ENCODE measurements around the gene TARS3.
A peak's percentile ranks its signal among the peaks of the same experiment; 100 is the strongest.
"Not testable (repeated sequence)": the region's sequence is repeated elsewhere in the genome, so short reads cannot be mapped to it uniquely, and the experiment has no call there.

The TARS3 gene

DNA sequence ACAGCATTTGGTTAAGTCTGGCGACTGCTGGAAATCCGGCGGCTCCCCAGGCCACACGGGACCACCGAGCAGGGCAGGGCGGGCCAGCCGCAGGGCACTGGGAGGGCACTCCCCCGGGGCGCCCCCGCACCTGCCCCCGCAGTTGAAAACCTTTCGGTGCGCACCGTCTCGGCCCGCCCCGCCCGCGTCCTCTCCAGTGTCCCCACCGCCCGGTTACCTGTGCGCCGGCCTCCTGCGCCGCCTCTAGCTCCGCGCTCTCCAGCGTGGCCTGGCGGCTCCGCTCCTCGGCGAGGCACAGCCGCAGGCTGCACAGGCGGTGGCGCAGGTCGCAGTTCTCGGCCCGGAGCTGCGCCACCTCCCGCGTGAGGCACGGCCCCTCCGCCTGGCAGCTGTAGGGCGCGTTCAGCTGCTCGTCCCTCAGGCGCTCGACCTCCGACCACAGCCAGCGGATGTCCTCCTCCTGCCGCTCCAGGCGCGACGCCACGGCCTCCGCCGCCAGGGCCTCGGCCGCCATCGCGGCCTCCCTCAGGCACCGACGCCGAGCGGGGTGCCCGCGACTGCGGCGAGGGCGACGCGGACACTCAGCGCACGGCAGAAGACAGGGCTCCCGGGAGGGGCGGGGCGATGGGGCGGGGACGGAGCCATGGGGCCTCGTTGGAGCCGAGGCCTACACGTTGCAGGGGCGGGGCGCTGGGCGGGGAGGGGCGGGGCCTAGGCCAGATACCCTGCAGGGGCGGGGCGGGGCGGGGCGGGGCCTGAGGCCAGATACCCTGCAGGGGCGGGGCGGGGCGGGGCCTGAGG, at the start of gene TARS3:
TSS of gene TARS3 (minus strand) at position 600 of the 801 bp plus-strand sequence. CDS start at position 514, 86 bp downstream.
- DNase-seq (ENCODE audit: low read depth in 2 of 2): peak; percentile 87 to 96

GRCh38 chr15:101773496-101774100, 49.3 kb upstream of the TARS3 start:
- DNase-seq (ENCODE audit: low read depth in 2 of 2): peak in 1 of 2 experiments; percentile 2

DNA sequence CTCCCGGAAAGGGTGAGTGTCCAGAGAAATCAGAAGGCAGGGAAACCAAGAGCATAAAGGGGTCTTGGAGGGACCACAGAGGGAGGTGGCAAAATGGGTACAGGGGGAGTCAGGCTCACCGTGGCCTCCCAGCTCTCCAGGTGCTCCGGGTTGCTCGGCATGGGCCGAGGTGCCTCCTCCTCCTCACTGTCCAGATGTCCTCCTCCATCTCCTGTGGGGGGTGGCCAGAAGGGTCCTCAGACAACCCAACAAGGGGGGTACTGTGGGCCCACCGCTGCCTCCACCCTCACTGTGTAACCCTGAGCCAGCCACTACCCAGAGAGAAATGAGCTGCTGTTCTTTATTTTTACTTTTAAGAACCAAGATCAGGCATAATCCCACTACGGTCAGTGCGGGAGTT, 48.6 kb upstream of the TARS3 start:
- DNase-seq (ENCODE audit: low read depth in 2 of 2): no peak

GRCh38 chr15:101767083-101767640, 42.9 kb upstream of the TARS3 start:
- DNase-seq (ENCODE audit: low read depth in 2 of 2): not testable (repeated sequence)

GRCh38 chr15:101765772-101766456, 41.6 kb upstream of the TARS3 start:
- DNase-seq (ENCODE audit: low read depth in 2 of 2): no peak

GRCh38 chr15:101765340-101765671, 41.0 kb upstream of the TARS3 start:
- DNase-seq (ENCODE audit: low read depth in 2 of 2): not testable (repeated sequence)

DNA sequence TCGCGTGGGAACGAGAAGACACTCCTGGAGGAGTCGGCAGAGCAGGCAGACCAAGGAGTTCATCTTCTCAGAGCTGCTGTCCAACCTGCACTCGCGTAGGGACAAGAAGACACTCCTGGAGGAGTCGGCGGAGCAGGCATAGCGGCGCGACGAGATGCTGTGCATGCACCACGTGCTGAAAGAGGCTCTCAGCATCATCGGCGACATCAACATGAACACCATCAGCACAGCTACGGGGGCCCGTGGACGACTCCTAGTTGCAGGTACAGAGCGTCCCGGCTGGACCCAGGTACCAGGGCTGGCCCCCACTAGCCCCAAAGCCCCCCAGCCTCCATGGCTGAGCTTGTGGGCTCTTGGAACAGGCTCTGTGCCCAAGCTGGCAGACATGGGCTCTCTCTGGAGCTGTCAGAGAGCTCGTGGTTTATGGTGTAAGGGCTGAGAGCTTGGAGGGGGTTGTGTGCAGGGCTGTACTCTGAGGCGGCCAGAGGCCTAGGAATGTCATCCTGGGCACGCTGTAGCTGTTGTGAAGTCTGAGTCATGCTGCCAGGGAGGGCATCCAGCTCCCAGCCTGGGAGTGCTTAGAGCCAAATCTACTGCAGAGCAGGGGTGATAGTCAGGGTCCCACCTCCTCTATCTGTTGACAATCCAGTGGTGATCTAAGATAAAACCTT, 40.5 kb upstream of the TARS3 start:
- DNase-seq (ENCODE audit: low read depth in 2 of 2): not testable (repeated sequence)

DNA sequence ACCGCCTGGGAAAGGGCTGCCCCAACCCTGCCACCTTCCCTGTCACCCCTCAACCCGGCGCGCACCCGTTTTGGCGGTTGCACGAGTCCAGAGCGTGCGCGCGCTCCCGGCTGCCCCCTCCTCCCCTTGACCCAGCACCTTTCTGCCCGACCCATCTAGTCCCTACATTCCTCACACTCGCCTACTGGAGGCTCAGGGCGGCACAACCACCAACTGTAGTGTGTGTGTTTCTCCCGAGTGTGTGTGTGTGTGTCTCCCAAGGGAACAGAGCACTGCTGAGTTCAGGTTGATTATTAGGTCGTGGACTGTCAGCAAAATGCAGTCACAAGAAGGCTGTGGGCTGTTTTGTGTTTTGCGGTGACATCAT, 22.4 kb upstream of the TARS3 start:
- not testable (repeated sequence) for DNase-seq (ENCODE audit: low read depth in 2 of 2)

- not testable (repeated sequence) for DNase-seq (ENCODE audit: low read depth in 2 of 2)
Observed at GRCh38 chr15:101734837-101735236, 10.6 kb upstream of the TARS3 start.

GRCh38 chr15:101733545-101733944, 9.3 kb upstream of the TARS3 start:
- DNase-seq (ENCODE audit: low read depth in 2 of 2): no peak

DNA sequence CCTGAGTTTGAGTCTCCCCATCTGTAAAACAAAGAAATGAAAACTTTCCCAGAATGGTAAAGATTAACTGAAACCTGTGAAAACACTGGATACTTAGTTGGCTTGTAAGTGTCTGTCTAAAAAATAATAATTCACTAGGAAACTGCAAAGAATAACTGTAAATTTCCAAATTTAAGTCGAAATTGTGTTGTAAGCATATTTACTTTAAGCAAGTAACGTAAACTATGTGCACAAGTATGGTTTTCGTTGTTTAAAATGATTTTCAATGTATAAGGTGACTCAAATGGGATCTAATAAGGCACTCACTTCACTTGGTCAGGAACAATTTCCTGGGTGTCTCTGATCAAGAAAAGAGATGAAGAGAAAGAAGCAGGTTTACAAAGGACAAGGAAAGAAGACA, 8.5 kb upstream of the TARS3 start:
- no peak for DNase-seq (ENCODE audit: low read depth in 2 of 2)

DNA sequence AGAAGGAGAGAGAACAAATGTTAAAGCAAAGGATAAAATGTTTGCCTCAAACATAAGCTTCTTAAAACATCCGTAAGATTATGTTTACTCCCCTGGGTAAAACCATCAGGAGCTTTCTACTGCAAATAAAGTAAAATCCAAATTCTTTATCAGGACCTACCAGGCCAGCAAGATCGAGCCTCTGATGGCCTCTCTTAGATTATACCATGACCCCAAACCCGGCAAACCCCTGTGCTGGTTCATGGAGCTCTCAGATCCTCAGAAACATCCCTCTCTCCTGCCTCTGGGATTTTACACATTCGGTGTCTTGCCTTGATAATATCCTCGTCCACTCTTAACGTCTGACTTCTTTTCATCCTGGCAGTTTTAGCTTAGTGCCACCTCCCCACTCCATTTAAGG, 7.5 kb upstream of the TARS3 start:
- no peak for DNase-seq (ENCODE audit: low read depth in 2 of 2)

- DNase-seq (ENCODE audit: low read depth in 2 of 2): no peak
Observed at GRCh38 chr15:101727186-101727585, 2.9 kb upstream of the TARS3 start.

GRCh38 chr15:101725073-101725472, 800 bp upstream of the TARS3 start:
- no peak for DNase-seq (ENCODE audit: low read depth in 2 of 2)

GRCh38 chr15:101724675-101725005, 367 bp upstream of the TARS3 start:
- DNase-seq (ENCODE audit: low read depth in 2 of 2): no peak

GRCh38 chr15:101723171-101723873, 951 bp downstream of the TARS3 start:
- peak in 1 of 2 experiments; percentile 37 for DNase-seq (ENCODE audit: low read depth in 2 of 2)

DNA sequence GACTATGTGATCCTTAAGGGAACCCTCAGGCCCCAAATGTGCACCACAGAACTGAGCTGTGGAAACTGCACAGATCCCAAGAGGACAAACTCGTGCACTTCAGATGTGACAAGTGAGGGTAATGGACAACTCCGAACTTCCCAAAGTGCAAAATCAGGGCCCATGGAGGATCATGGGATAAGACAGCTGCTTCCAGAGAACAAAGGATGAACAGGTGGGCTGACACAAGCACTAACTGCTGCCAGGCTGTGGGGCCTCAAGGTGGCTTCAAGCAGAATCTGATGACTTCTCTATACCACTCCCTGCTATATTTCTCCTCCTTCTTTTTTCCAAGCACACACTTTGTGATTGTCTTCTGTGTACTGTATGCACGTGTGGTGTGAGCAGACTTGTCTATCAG, 5.4 kb downstream of the TARS3 start:
- DNase-seq (ENCODE audit: low read depth in 2 of 2): no peak

- DNase-seq (ENCODE audit: low read depth in 2 of 2): no peak
Observed at GRCh38 chr15:101712078-101712477, 12.2 kb downstream of the TARS3 start.

DNA sequence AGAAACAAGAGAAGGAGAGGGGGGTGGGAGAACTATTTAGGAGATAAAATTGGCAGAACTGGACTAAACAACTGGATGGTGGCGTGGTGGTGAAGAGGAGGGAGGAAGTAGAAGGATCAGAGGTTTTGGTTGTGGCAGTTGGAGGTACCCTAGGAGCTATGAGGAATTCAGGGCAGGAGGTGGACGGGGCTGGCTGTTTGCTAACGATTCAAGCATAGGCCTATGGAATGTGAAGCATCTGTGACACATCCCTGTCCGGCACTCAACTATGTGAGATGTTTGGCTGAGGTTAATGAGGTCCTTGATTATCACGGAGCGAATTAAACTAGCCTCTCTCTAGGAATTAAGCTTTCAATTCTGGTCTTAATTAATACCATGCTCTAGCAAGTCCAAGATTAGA, 13.5 kb downstream of the TARS3 start:
- no peak for DNase-seq (ENCODE audit: low read depth in 2 of 2)

GRCh38 chr15:101709466-101709865, 14.8 kb downstream of the TARS3 start:
- no peak for DNase-seq (ENCODE audit: low read depth in 2 of 2)

DNA sequence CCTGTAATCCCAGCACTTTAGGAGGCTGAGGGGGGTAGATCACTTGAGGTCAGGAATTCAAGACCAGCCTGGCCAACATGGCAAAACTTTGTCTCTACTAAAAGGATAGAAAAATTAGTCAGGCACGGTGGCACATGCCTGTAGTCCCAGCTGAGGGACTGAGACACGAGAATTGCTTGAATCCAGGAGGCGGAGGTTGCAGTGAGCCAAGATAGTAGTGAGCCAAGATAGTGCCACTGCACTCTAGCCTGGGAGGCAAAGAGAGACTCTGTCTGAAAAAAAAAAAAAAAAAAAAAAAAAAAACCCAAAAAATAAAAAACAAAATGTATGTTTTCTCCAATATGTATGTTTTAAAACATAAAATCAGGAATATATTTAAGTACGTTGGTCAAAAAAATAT, 16.3 kb downstream of the TARS3 start:
- no peak for DNase-seq (ENCODE audit: low read depth in 2 of 2)

- DNase-seq (ENCODE audit: low read depth in 2 of 2): no peak
Observed at GRCh38 chr15:101702077-101702476, 22.2 kb downstream of the TARS3 start.

Measured in stimulated activated CD4-positive, alpha-beta T cell treated with anti-CD3 and anti-CD28 coated beads, Interleukin-12 subunit alpha, Interleukin-12 subunit beta, amount 100 ng/mL, for 24 hours (primary cell).